ENCODE measurements around the gene ENO2. TPM values are rescaled to one million over a fixed set of nuclear protein-coding genes. Genes with fewer than 3 reads are reported as not detected.
A peak's percentile ranks its signal among the peaks of the same experiment; 100 is the strongest.

ENO2 gene
- polyA plus RNA-seq, 1 of the 3 experiments (the other 2 are of a cell fraction), result 50.6 TPM

DNA sequence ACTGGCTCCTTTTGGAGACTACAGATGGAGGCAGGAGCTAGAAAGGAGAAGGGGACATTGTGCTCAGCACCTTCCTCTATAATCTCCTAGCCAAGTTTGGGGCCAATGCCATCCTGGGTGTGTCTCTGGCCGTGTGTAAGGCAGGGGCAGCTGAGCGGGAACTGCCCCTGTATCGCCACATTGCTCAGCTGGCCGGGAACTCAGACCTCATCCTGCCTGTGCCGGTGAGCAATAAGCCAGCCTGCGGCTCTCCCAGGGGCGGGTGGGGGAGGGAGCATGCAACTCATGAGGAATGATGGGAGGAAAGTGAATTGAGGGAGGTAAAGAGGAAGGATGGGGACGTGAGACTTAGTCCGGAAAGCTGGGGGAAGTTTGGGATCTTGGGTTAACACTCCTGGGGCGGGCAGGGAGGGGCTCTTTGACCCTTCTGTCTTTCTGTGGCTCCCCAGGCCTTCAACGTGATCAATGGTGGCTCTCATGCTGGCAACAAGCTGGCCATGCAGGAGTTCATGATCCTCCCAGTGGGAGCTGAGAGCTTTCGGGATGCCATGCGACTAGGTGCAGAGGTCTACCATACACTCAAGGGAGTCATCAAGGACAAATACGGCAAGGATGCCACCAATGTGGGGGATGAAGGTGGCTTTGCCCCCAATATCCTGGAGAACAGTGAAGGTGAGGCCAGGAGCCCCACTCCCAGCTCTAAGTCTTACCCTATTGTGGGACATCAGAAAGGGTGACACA lies 3.3 kb downstream of the ENO2 start:
- 86% methylated on average over 10 of the region's 14 CpGs for WGBS (ENCODE audit: low lambda C conversion rate)
- ChIA-PET CTCF (interaction anchor here (0.7 to 9.6 kb wide), 9 partner anchors 8 to 196 kb away, joined by 3 to 62 read pairs (median 4); partner anchors contain the start of gene SPSB2), POLR2A (interaction anchor here (1.4 to 2.7 kb wide), 4 partner anchors 8 to 45 kb away, joined by 4 to 11 read pairs (median 8); partner anchors contain the start of gene SPSB2)
- H2AFZ ChIP-seq (ENCODE audit: low read depth), result no peak overlapping the region
- H3K9me3 ChIP-seq, result no peaks in the 10 kb centered on the region
- peaks cover 13% of the 10 kb centered on the region; the same call in 1 of the 2 replicates for H3K79me2 ChIP-seq (ENCODE audit: insufficient read depth)
- H4K20me1 ChIP-seq (ENCODE audit: insufficient read depth), result no peaks in the 10 kb centered on the region
- H3K9me2 ChIP-seq, result no peaks in the 10 kb centered on the region
- no peaks in the 10 kb centered on the region for H3F3A ChIP-seq (replicated peaks; ENCODE audit: insufficient read depth)
- DNase-seq, result no peak
- no peaks in the 10 kb centered on the region for H3K27me3 ChIP-seq (ENCODE audit: insufficient read depth)
- H3K4me1 ChIP-seq (ENCODE audit: control insufficient read depth in 1 of 2, insufficient read depth in 2 of 2, low read depth in 1 of 2, low read length in 1 of 2), result peaks cover 14 to 18% of the 10 kb centered on the region in 2 experiments; a peak in 2 of 4 replicates
- no peak overlapping the region for H3K27ac ChIP-seq (ENCODE audit: low read depth in 2 of 2, low read length in 1 of 2)
- no peak overlapping the region for H3K4me3 ChIP-seq (ENCODE audit: low read depth in 2 of 2, low read length in 1 of 2)
- TF ChIP-seq, protein P1, sequence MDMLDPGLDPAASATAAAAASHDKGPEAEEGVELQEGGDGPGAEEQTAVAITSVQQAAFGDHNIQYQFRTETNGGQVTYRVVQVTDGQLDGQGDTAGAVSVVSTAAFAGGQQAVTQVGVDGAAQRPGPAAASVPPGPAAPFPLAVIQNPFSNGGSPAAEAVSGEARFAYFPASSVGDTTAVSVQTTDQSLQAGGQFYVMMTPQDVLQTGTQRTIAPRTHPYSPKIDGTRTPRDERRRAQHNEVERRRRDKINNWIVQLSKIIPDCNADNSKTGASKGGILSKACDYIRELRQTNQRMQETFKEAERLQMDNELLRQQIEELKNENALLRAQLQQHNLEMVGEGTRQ (IDR thresholded peaks at IDR 0.05; ENCODE audit: borderline replicate concordance, low read depth, low read length), result no peak
- TF ChIP-seq GATA2 (CRISPR knock-in tag; IDR thresholded peaks at IDR 0.05), result no peak
- no peak for TF ChIP-seq NRF1 (IDR thresholded peaks at IDR 0.05; ENCODE audit: low read depth, low read length)
- TF ChIP-seq, protein P2, sequence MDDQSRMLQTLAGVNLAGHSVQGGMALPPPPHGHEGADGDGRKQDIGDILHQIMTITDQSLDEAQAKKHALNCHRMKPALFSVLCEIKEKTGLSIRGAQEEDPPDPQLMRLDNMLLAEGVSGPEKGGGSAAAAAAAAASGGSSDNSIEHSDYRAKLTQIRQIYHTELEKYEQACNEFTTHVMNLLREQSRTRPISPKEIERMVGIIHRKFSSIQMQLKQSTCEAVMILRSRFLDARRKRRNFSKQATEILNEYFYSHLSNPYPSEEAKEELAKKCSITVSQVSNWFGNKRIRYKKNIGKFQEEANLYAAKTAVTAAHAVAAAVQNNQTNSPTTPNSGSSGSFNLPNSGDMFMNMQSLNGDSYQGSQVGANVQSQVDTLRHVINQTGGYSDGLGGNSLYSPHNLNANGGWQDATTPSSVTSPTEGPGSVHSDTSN (IDR thresholded peaks at IDR 0.05), result no peak
- TF ChIP-seq FOSL2 (IDR thresholded peaks at IDR 0.05; ENCODE audit: borderline replicate concordance, low read depth), result no peak
- TF ChIP-seq EZH2phosphoT487 (IDR thresholded peaks at IDR 0.05; ENCODE audit: borderline replicate concordance, low read depth), result no peak
- TF ChIP-seq TCF12 (IDR thresholded peaks at IDR 0.05), result no peak
- TF ChIP-seq RCOR1 (IDR thresholded peaks at IDR 0.05; ENCODE audit: low read length), result no peak
- no peak for TF ChIP-seq POLR2AphosphoS5 (IDR thresholded peaks at IDR 0.05; ENCODE audit: low read depth, low read length)
- no peak for TF ChIP-seq CHD2 (IDR thresholded peaks at IDR 0.05; ENCODE audit: low read length, partially characterized antibody)
- no peak for TF ChIP-seq YY1 (IDR thresholded peaks at IDR 0.05; ENCODE audit: low read depth)
- TF ChIP-seq USF1 (IDR thresholded peaks at IDR 0.05; ENCODE audit: borderline replicate concordance, low read depth), result no peak
- no peak for TF ChIP-seq TEAD4 (IDR thresholded peaks at IDR 0.05; ENCODE audit: borderline replicate concordance, insufficient read depth)
- no peak for TF ChIP-seq MXI1 (IDR thresholded peaks at IDR 0.05; ENCODE audit: low read depth, low read length)
- TF ChIP-seq JUND (IDR thresholded peaks at IDR 0.05), result no peak
- TF ChIP-seq NFIC (IDR thresholded peaks at IDR 0.05; ENCODE audit: borderline replicate concordance), result no peak
- TF ChIP-seq IRF3 (IDR thresholded peaks at IDR 0.05; ENCODE audit: low read depth, low read length), result no peak
- H3K9ac ChIP-seq, result no peak overlapping the region
- peak overlapping the region; percentile 41; the same call in 1 of the 2 replicates for H3K4me2 ChIP-seq
- peaks cover 6 to 11% of the 10 kb centered on the region in 2 experiments for H3K36me3 ChIP-seq (replicated peaks in 1 of 2; ENCODE audit: control insufficient read depth in 1 of 2, insufficient read depth in 2 of 2, low read length in 1 of 2)

Data from SK-N-SH (cell line).